Measurements from ENCODE around the gene ENTPD7. TPM values are rescaled to one million over a fixed set of nuclear protein-coding genes. Genes with fewer than 3 reads are reported as not detected.
"Not testable (repeated sequence)": the region's sequence is repeated elsewhere in the genome, so short reads cannot be mapped to it uniquely, and the experiment has no call there.

The ENTPD7 gene
- total RNA-seq, 1 donor from 2014 or later: 14.4 TPM

DNA sequence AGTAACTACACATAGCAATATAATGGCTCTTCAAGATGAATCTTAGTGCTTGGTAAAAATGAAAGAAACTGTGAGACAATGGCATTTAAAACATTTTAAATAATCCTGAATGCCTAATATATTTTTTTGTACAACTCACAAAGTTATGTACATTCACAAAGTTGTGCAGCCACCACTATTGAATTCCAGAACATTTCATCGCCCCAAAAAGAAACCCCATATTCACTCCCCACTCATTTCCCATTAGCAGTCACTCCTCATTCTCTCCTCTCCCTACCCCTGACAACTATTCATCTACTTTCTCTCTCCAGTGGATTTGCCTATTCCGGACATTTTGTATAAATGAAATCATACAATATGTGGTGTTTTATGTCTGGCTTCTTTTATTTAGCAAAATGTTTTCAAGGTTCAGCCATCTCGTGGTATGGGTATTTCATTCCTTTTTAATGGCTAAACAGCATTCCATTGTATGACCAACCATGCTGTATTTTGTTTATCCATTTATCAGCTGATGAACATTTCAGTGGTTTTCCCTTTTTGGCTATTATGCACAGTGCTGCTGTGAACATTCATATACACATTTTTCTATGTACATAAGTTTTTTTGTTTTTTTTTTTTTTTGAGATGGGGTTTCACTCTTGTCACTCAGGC lies 34.7 kb downstream of the ENTPD7 start:
- DNase-seq (ENCODE audit: low spot score): no peak

DNA sequence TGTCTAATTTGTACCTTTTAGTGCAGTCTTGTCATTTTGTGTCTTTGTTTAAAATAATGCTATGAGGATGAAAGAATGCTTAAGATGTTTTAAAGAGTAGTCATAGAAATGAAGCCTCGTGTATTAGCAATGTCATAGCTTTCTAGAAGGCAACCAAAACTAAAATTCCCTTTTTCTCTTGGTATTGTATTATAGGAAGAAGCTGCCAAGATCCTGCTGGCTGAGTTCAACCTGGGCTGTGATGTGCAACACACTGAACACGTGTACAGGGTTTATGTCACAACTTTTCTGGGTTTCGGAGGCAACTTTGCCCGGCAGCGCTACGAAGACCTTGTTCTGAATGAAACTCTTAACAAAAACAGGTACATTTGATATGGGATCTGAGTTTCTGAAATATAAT lies 36.5 kb downstream of the ENTPD7 start:
- no peak for DNase-seq (ENCODE audit: low spot score)

DNA sequence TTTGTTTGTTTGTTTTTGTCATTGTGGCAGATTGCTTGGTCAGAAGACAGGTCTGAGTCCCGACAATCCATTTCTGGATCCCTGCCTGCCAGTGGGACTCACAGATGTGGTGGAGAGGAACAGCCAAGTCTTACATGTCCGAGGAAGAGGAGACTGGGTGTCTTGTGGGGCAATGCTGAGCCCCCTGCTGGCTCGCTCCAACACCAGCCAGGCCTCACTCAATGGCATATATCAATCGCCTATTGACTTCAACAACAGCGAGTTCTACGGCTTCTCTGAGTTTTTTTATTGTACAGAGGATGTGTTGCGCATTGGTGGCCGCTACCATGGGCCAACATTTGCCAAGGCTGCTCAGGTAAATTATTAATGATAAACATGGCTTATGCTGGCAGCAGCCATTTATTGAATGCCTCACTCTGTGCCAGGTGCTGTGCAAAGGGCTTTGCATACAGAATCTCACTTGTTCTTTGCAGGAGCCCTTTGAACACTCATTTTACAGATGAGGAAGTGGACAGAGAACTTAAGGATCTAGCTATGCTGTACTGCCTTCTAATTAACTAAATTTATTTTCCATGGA lies 39.3 kb downstream of the ENTPD7 start:
- peak; percentile 34 for DNase-seq (ENCODE audit: low spot score)

DNA sequence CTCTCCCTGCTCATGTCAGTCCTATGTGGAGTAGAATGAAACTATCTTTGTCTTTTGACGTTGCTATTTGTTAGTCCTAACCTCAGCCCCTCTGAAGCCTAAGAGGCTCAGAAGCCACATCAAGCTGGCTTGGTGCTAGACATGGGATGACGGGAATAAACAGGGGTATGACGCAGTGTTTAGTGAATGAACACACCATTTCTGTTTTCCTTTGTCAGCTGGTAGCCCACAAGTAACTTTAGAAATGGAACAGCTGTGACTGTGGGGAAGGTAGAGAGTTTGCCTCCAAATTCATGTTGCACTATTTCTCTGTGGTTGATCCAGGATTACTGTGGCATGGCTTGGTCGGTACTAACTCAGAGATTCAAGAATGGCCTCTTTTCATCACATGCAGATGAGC lies 41.3 kb downstream of the ENTPD7 start:
- no peak for DNase-seq (ENCODE audit: low spot score)

DNA sequence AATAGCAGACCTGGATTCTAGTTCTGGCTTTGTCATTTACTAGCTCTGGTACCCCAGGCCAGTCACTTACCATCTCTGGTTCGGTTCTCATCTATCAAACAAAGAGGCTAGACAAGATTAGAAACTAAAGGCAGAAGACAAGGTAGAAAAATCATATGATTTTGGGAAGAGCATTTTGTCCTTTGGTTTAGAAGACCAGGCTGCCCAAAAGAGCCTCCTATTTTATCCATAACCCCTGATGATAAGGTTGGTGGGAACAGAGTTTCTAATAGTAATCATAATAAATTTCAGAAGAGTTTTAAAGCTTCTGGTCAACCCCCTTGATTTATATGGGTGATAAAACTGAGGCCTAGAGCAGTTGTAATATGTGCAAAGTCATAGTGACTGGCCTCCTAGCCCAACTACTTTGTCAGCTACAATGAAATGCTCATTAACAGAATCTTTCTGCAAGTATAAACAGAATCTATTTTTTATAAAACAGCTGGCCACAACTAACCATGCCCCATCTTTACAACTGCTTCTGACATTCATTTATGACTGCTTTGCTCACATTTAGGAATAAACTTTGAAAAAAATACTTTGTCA lies 49.2 kb downstream of the ENTPD7 start:
- DNase-seq (ENCODE audit: low spot score): no peak

DNA sequence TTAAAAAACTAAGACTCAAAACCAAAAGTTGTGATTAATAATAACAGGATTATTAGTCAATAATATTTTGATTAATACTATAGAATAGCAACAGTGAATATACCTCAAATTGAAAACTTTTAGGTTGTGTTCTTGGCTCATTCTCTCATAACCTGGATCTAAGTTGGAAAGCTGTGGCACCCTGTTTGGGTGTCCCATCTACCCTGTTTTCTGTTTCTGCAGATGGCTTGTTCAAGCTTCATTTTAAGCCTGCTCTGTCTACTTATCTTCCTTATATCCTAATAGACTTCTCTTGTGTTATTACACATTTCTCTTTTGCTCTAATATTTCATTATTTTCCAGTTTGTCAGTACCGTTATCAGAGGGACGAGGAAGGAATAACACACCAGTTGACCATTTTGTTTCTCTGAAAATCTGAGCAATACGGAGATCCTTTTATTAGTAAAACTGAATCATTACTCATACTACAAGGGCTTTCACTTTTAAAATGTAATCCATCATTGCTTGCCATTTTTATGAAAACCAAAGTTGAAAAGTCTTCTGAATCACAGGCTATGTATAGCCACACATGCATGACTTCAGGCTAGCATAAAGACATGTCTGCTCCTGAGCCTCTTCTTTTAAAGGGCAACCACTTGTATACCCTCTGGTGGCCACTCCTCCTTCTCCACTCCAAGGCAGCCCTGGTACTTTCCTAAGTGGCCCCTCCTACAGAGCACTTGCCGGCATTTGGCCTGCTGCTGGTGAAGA lies 50.3 kb downstream of the ENTPD7 start:
- DNase-seq (ENCODE audit: low spot score): no peak

DNA sequence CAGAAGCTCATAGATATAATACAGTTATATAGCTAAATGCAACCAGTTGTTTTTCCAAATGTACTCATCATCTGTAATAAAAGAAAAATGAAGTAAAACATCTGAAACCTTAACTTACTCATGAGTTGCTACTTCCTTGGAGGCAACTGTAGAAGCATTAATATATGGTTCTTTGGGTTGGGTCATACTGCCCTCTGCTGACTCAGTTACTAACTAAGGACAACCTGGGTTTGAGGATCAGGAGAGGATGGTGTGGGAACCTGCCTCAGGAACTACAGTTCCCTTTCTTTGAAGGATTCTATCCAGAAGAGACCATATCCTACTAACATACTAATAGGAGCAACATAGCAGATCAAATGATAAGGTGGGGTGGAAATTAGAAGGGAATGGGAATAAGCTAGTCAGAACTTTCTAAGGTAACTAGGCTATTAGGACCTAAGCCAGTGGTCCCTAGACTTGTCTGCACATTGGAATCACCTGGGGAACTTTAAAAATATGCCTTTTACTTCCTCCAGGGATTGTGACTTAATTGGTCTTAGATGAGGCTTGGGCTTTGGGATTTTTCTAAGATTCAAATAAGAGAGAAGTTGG lies 51.9 kb downstream of the ENTPD7 start:
- DNase-seq (ENCODE audit: low spot score): peak; percentile 57

DNA sequence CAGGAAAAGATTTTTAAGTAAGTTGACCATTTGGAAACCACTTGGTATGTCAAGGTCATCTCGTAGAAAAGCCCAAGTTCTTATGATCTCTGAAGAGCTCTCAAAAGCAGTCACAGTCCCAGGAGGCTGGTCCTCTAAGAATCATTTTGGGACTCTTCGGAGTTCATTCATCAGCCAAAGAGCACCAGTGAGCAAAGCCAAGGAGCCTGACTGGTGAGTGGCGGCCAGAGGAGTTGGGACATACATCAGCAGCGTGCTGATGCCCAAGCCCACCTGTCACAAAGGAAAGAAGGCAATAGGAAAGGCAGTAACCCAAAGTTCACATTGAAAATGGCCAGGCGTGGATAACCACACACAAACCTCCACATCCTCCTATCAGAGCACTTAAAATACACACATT lies 55.1 kb downstream of the ENTPD7 start:
- no peak for DNase-seq (ENCODE audit: low spot score)

DNA sequence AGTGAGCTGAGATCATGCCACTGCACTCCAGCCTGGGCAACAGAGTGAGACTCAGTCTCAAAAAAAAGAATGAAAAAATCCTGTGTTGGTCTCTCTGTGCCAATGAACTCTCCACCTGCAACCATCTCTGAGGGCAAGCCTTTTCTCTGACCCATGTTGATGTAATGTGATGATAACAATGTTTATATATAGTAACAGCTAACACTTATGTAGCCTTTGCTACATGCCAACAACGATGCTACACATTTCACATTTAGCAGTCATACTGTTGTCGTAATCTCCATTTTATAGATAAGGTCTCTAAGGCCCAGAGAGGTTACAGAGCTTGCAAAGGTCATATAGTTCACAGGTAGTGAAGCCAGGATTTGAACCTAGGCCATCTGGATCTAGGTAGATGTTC lies 61.1 kb downstream of the ENTPD7 start:
- DNase-seq (ENCODE audit: low spot score): no peak

DNA sequence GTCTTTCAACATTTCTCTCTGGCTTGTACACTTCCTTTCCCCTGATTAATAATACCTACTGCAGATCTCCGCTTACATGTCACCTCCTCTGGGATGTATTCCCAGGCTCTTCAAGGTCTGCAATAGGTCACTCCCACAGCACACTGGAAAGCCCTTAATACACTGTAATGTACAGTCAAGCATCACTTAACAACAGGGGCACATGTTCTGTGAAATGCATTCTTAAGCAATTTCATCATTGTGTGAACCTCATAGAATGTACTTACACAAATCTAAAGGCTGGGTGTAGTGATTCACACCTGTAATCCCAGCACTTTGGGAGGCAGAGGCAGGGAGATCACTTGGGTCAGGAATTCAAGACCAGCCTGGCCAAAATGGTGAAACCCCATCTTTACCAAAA lies 70.7 kb downstream of the ENTPD7 start:
- no peak for DNase-seq (ENCODE audit: low spot score)

DNA sequence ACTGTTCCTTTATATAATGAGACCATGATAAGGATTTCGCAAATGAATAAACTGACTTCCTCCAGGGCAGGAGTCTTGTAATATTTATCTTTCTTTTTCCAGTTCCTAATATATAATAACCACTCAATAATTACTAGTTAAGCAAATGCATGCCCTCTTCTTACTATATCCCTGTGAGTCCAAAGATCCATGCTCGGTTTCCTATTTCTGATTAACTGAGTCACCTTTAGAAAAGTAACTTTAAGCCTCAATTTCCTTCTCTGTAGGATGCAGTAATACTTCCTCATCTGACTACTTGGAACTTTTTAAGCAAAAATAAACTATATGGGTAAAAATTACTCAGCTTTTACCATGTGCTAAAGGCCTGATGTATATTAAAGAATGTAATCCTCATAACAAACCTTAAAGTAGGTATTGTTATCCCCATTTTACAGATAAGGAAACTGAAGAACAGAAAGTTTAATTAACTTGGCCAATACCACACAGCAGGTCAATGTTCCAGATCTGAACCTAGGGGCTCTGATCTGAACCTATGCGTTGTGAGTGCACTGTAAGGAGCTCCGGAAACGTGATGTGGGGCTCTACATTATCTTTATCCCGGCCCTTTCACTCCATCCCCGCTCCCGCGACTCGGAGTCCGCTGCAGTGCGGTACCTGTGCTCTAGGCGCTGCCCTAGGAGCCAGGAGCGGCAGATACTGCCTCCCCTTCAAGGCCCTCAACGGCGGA lies 72.2 kb downstream of the ENTPD7 start:
- DNase-seq (ENCODE audit: low spot score): no peak

DNA sequence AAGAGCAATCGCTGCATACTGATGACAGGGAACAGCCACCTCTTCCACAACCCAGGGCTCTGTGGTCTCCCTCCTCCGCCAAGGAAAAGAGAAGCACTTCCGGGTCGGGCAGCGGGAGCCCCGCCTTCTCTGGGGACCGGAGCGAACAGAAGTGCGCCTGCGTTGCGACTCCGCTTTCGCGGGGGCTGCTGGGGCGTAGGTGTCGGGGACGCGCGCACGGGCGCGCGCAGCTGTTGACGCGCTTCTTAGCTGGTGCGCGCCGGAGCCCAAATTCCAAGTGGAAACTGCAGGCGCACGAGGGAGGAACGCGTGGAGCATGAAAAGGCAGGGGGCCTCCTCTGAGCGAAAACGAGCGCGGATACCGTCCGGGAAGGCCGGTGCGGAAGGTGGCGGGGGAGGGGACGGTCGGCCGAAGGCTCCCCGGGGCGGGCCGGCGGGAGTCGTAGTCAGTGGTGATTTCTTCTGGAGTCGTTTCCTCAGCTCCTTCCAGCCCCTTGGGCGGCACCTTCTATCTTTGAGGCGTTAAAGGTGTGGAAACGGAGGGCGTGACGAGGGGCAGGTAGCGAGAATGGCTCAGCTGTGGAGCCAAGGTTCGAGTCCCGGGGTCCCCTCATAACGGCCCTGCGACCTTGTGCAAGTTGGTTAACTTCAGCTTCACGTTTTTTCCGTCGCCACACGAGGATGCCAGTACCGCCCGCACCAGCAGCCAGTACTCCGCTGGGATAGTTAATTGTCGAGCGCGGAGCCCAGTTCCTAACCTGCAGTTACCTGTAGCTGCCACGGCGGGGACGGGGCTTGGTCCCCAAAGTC lies 72.9 kb downstream of the ENTPD7 start, which contains the start of the genes COX15 and CUTC:
Gene COX15 (minus strand): TSS at position 95 of the 810 bp plus-strand sequence. CDS start 78 bp downstream, at position 17.
Gene CUTC (plus strand): TSS at position 202 of the 810 bp plus-strand sequence. CDS start 115 bp downstream, at position 317.
- DNase-seq (ENCODE audit: low spot score): peak; percentile 96

DNA sequence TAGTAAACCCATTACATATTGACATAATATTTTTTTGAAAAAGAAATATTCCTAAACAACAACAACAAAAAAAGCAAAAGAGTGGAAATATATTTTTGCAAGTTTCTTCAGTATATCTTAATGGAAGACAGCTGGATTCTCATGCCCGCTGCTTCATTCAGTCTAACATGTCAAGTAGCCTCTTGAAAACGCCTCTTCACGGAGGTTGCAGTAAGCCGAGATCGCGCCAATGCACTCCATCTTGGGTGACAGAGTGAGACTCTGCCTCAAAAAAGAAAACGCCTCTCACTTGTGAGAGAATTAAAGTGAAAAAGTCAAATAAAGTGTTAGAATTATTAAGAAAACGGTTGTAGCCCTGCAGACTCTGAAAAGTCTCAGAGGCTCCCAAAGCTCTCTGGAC lies 74.1 kb downstream of the ENTPD7 start:
- no peak for DNase-seq (ENCODE audit: low spot score)

DNA sequence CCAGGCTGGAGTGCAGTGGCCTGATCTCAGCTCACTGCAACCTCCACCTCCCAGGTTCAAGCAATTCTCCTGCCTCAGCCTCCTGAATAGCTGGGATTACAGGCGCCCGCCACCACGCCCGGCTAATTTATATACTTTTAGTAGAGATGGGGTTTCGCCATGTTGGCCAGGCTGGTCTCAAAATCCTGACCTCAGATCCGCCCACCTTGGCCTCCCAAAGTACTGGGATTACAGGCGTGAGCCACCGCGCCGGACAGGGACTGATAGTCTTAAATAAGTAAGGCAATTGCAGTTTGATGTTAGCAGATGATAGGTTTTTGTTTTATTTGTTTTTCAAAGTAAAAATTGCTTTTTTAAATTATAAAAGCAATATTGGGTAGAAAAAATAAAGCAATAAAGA lies 74.8 kb downstream of the ENTPD7 start:
- not testable (repeated sequence) for DNase-seq (ENCODE audit: low spot score)

DNA sequence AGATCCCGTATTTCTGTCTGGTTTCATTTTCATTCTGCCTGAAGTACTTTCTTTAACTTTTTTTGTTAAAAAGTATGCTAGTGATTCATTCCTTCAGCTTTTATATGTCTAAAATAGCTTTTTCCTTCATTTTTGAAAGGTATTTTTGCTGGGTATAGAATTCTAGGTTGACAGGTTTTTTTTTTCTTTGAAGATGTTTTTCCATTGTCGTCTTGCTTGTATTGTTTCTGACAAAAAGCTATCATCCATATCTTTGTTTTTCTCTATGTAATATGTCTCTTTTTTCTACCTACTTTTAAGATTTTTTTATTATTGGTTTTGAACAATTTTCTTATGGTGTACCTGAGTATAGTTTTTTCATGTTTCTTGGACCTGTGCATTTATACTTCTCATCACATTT lies 81.0 kb downstream of the ENTPD7 start:
- no peak for DNase-seq (ENCODE audit: low spot score)

DNA sequence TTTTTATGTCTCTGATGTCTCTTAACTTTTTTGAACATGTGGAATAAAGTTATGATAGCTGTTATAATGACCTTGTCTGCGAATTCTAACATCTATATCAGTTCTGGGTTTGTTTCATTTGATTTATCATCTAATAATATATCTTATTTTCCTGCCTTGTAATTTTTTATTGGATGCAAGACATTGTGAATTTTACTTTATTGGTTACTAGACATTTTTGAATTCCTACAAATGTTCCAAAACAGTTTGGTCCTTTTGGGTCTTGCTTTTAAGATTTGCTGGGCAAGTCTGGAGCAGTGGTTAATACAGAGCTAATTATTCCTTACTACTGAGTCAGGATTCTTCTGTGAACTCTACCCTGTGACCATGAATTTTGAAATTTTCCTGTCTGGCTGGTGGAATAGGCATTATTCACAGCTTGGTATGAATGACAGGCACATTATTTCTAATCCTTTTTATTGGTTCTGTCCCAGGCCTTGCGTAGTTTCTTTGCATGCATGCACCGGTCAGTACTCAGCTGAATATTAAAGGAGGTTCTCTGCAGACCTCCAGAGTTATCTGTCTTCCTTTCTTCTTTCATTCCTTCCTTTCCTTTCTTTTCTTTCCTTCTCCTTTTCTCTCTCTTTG lies 81.7 kb downstream of the ENTPD7 start:
- DNase-seq (ENCODE audit: low spot score): no peak

DNA sequence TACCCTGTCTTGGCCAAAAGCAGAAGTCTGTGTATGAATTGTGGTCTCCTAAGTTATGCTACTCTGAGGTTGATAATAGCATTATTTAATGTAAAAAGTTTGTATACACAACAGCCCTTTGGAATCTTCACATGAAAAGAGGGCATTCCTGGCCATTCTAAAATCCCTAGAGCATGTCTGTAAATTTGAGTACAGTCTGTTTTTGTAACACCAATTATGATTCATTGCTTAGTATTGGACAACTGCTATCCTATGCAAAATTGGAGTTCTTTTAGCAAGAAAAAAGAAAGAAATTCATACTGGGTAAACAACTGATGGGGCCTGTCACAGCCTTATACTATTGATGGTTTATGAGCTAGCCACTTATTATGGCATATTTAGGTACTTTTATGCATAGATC lies 82.9 kb downstream of the ENTPD7 start:
- no peak for DNase-seq (ENCODE audit: low spot score)

DNA sequence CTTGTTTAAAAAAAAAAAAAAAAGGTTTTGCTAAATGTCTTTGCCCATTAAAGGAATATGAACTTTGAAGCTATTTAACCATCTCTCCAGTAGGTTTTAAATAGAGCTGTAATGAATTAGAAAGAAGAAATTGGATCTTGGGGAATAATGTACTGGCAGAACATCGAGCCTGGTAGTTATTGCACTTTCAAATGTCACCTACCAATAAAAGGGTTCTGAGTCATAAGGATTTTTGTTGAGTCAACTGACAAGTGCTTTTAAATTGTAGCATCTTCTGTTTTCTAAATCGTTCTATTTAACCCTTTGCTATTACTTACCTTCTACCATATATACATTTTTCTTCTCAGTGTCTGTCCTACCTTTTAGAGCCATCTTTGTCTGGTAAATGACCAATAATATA lies 83.4 kb downstream of the ENTPD7 start:
- no peak for DNase-seq (ENCODE audit: low spot score)

DNA sequence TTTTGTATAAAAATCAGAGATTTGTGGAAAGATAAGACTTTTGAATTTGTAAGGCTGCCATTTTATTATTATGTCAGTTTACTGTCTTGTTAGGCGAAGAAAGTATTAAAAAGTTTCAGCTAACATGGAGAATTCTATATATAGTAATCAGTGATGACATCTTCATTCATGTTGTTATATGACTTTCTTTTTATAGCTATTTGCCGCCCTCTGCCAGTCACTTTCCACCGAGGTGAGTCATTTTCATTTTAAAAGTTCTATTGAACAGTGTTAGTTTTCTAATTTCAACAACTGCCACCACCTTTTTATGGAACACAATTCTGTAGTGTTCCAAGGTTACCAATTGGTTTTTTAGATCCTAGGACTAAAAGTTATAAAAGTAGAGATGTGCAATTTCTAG lies 84.5 kb downstream of the ENTPD7 start:
- DNase-seq (ENCODE audit: low spot score): no peak

DNA sequence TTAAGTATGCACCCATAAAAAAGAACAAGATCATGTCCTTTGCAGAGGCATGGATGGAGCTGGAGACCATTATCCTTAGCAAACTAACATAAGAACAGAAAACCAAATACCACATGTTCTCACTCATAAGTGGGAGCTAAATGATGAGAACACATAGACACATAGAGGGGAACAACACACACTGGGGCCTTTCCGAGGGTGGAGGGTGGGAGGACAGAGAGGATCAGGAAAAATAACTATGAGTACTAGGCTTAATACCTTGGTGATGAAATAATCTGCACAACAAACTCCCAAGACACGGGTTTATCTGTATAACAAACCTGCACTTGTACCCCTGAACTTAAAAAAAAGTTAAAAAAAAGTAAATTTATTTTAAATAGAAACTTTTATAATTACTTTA lies 86.9 kb downstream of the ENTPD7 start:
- not testable (repeated sequence) for DNase-seq (ENCODE audit: low spot score)
